ENCODE data around the gene SLC23A1. TPM values are rescaled to one million over a fixed set of nuclear protein-coding genes. Genes with fewer than 3 reads are reported as not detected.

The SLC23A1 gene
- total and polyA plus RNA-seq, 4 donors, result 10.0 to 18.0 (median 17.4) TPM

- no peaks in the 10 kb centered on the region for H3K9me3 ChIP-seq (ENCODE audit: control insufficient read depth in 4 of 4, low read length in 3 of 4)
- WGBS, result 67% methylated on average over 33 of the region's 33 CpGs
- H3K27ac ChIP-seq (ENCODE audit: low read depth in 1 of 2, low read length in 2 of 2), result no peak overlapping the region
- H3K4me3 ChIP-seq (ENCODE audit: low read depth in 1 of 3, low read length in 3 of 3), result no peak overlapping the region
- H3K9ac ChIP-seq (ENCODE audit: low read depth in 1 of 2, low read length in 2 of 2), result no peak overlapping the region
- peaks cover 0 to 3% (median 0%) of the 10 kb centered on the region in 4 donors for H3K27me3 ChIP-seq (ENCODE audit: control insufficient read depth in 4 of 4, insufficient read depth in 4 of 4, low read length in 3 of 4)
- TF ChIP-seq JUND (IDR thresholded peaks at IDR 0.05) (no peak), FOXA2 (IDR thresholded peaks at IDR 0.05) (no peak), NR2F2 (IDR thresholded peaks at IDR 0.05) (no peak), RXRA (IDR thresholded peaks at IDR 0.05) (no peak)
- H3K36me3 ChIP-seq (ENCODE audit: control insufficient read depth in 4 of 4, insufficient read depth in 3 of 4, low read depth in 1 of 4, low read length in 3 of 4), result peaks cover 0 to under 1% (median 0%) of the 10 kb centered on the region in 4 donors
- DNase-seq (ENCODE audit: low spot score), result no peak
- peaks cover 9 to 19% (median 17%) of the 10 kb centered on the region in 4 donors for H3K4me1 ChIP-seq (ENCODE audit: control insufficient read depth in 4 of 4, insufficient read depth in 4 of 4, low read length in 3 of 4)
Measured at GRCh38 chr5:139391570-139392323, 8.7 kb upstream of the SLC23A1 start.

DNA sequence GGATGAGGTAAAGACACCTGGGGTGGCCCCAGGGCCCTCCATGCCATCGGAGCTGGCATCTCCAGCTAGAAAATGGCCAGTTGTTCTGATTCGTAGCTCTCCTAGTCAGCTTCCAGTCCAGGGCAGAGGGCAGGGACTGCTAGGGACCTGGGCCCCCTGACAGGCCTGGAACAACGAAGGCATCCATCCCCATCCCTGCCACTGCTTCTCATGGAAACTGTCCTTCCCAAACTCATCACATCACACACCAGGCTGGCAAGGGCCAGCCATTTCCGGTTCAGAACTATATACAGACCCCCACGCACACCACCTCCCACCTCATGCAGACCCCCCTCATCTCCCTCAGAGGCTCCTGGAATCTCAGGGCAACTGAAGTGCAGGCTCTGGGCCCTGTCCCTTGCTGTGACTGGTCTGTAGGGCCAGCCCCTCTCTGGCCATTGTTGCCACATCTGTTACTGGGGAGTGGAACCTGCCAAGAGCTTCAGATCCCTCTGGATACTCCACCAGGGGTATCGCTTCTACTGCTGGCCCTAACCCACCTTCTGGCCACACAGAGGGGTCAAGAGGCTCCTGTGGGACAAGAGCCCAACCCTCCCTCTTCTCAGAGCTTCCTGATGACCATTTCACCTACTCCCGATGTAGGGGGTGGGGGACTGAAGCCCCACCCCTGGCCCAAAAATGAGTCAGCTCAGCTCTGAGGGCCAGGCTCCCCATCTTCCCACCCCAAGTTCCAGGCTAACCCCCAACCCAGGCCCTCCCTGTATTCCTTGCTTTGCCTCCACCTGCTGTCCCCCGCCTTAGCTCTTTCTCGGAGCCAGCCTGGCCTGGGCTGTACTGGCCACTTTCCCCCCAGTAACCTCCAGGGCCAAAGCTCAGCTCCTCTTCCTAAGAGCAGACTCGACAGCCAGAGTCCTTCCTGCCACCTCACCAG lies 7.8 kb upstream of the SLC23A1 start:
- Histone ChIP-seq H3K9ac (ENCODE audit: low read depth in 1 of 2, low read length in 2 of 2) (no peak overlapping the region), H3K4me3 (ENCODE audit: low read depth in 1 of 3, low read length in 3 of 3) (no peak overlapping the region), H3K36me3 (ENCODE audit: control insufficient read depth in 4 of 4, insufficient read depth in 3 of 4, low read depth in 1 of 4, low read length in 3 of 4) (no peaks in the 10 kb centered on the region), H3K27me3 (ENCODE audit: control insufficient read depth in 4 of 4, insufficient read depth in 4 of 4, low read length in 3 of 4) (peaks cover 0 to 3% (median 0%) of the 10 kb centered on the region in 4 donors), H3K27ac (ENCODE audit: low read depth in 1 of 2, low read length in 2 of 2) (no peak overlapping the region), H3K4me1 (ENCODE audit: control insufficient read depth in 4 of 4, insufficient read depth in 4 of 4, low read length in 3 of 4) (peaks cover 9 to 21% (median 20%) of the 10 kb centered on the region in 4 donors), H3K9me3 (ENCODE audit: control insufficient read depth in 4 of 4, low read length in 3 of 4) (no peaks in the 10 kb centered on the region)
- DNase-seq (ENCODE audit: low spot score), result no peak
- no peak for TF ChIP-seq ATF3 (IDR thresholded peaks at IDR 0.05)
- TF ChIP-seq CTCF (IDR thresholded peaks at IDR 0.05; ENCODE audit: low read depth, low read length, missing input control), result no peak
- no peak for TF ChIP-seq FOXA2 (IDR thresholded peaks at IDR 0.05)
- TF ChIP-seq RXRA (IDR thresholded peaks at IDR 0.05), result no peak
- no peak for TF ChIP-seq JUND (IDR thresholded peaks at IDR 0.05)
- no peak for TF ChIP-seq HNF4A (conservative IDR thresholded peaks at IDR 0.05)
- no peak for TF ChIP-seq RAD21 (IDR thresholded peaks at IDR 0.05)
- TF ChIP-seq, protein P1, sequence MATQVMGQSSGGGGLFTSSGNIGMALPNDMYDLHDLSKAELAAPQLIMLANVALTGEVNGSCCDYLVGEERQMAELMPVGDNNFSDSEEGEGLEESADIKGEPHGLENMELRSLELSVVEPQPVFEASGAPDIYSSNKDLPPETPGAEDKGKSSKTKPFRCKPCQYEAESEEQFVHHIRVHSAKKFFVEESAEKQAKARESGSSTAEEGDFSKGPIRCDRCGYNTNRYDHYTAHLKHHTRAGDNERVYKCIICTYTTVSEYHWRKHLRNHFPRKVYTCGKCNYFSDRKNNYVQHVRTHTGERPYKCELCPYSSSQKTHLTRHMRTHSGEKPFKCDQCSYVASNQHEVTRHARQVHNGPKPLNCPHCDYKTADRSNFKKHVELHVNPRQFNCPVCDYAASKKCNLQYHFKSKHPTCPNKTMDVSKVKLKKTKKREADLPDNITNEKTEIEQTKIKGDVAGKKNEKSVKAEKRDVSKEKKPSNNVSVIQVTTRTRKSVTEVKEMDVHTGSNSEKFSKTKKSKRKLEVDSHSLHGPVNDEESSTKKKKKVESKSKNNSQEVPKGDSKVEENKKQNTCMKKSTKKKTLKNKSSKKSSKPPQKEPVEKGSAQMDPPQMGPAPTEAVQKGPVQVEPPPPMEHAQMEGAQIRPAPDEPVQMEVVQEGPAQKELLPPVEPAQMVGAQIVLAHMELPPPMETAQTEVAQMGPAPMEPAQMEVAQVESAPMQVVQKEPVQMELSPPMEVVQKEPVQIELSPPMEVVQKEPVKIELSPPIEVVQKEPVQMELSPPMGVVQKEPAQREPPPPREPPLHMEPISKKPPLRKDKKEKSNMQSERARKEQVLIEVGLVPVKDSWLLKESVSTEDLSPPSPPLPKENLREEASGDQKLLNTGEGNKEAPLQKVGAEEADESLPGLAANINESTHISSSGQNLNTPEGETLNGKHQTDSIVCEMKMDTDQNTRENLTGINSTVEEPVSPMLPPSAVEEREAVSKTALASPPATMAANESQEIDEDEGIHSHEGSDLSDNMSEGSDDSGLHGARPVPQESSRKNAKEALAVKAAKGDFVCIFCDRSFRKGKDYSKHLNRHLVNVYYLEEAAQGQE (IDR thresholded peaks at IDR 0.05), result no peak
- no peak for TF ChIP-seq NR2F2 (IDR thresholded peaks at IDR 0.05)
- TF ChIP-seq, protein P2, sequence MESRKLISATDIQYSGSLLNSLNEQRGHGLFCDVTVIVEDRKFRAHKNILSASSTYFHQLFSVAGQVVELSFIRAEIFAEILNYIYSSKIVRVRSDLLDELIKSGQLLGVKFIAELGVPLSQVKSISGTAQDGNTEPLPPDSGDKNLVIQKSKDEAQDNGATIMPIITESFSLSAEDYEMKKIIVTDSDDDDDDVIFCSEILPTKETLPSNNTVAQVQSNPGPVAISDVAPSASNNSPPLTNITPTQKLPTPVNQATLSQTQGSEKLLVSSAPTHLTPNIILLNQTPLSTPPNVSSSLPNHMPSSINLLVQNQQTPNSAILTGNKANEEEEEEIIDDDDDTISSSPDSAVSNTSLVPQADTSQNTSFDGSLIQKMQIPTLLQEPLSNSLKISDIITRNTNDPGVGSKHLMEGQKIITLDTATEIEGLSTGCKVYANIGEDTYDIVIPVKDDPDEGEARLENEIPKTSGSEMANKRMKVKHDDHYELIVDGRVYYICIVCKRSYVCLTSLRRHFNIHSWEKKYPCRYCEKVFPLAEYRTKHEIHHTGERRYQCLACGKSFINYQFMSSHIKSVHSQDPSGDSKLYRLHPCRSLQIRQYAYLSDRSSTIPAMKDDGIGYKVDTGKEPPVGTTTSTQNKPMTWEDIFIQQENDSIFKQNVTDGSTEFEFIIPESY (IDR thresholded peaks at IDR 0.05), result no peak
- no peak for TF ChIP-seq TAF1 (conservative IDR thresholded peaks at IDR 0.05)
- TF ChIP-seq GABPA (IDR thresholded peaks at IDR 0.05 in 1 of 2, conservative IDR thresholded peaks at IDR 0.05 in 1 of 2), result no peak
- TF ChIP-seq SP1 (IDR thresholded peaks at IDR 0.05), result no peak
- 88% methylated on average over 10 of the region's 10 CpGs for WGBS

All from liver (tissue), 9 donors.